Endothelial cell of umbilical vein (primary cell): ENCODE data around the gene DNAH1. TPM values are rescaled to one million over a fixed set of nuclear protein-coding genes. Genes with fewer than 3 reads are reported as not detected.

Experiments
- BruUV-seq: library from RNA; stranded (reverse); fragments of 400-500 nt; replicated peaks from 2 replicates; lab custom pipeline; 2021; lab: Mats Ljungman, UMichigan
- CTCF ChIA-PET: fragments of 300-600, 350-600 bp; sonication (Branson Sonifier 250); formaldehyde crosslinking; loops from one replicate; lab custom pipeline; 2021; ENCODE audit warnings: antibody characterized with exemption, inconsistent platforms; lab: Charles Lee
- POLR2A ChIA-PET: fragments of 300-600, 350-600 bp; sonication (Branson Sonifier 250); formaldehyde crosslinking; loops from one replicate; lab custom pipeline; 2021; ENCODE audit warnings: antibody characterized with exemption, inconsistent platforms; lab: Charles Lee
- DNase-seq: peaks from one replicate; pipeline ENCODE4 v3.0.0-alpha.2; 2011; ENCODE audit warnings: low read depth, low spot score
- FAIRE-seq: peaks from 2 replicates; lab custom pipeline; 2011; peaks lifted over from hg19 to GRCh38; lab: Jason Lieb, UNC
- H2AFZ ChIP-seq: 2 replicates; pipeline ENCODE4 v1.6.0; 2012; ENCODE audit warnings: low read depth, low read length, control low read depth, inconsistent platforms
- H3K27ac ChIP-seq: 2 replicates; pipeline ENCODE4 v1.5.1; 2011; ENCODE audit warnings: low read depth, mild to moderate bottlenecking, control low read depth, low read length, moderate library complexity; ENCODE audit not compliant: insufficient read depth
- H3K27me3 ChIP-seq, 2 experiments: 2 replicates each; pipeline versions ENCODE4 v1.6.0 to v1.6.1; 2011; ENCODE audit warnings: low read length in 2 of 2, mixed read lengths in 1 of 2; ENCODE audit not compliant: control insufficient read depth in 2 of 2, insufficient read depth in 2 of 2
- H3K36me3 ChIP-seq, 2 experiments: 2 replicates in 1 of 2; 3 replicates in 1 of 2; pipeline ENCODE4 v1.5.1; 2011; ENCODE audit warnings: low read length in 2 of 2, mild to moderate bottlenecking in 1 of 2, moderate library complexity in 1 of 2; ENCODE audit not compliant: control insufficient read depth in 2 of 2, insufficient read depth in 2 of 2; ENCODE audit errors: extremely low read depth in 1 of 2
- H3K4me1 ChIP-seq: 3 replicates; pipeline ENCODE4 v1.5.1; 2011; ENCODE audit warnings: mild to moderate bottlenecking, low read length; ENCODE audit not compliant: control insufficient read depth, insufficient read depth; ENCODE audit errors: extremely low read depth
- H3K4me2 ChIP-seq: 2 replicates; pipeline ENCODE4 v1.6.1; 2011; ENCODE audit warnings: low read length, control low read depth, mixed read lengths; ENCODE audit not compliant: insufficient read depth
- H3K4me3 ChIP-seq, 3 experiments: fragments of 200-600 bp in 1 of 3; sonication (generic), shearing (Covaris generic) in 1 of 3; replicated peaks in 1 of 3; 2 replicates each; pipeline ENCODE4 v1.5.1; 2011 to 2016; ENCODE audit warnings: control low read depth in 3 of 3, low read length in 3 of 3, mild to moderate bottlenecking in 2 of 3, inconsistent platforms in 1 of 3, low read depth in 1 of 3, moderate library complexity in 1 of 3; ENCODE audit not compliant: insufficient read depth in 1 of 3
- H3K79me2 ChIP-seq: 2 replicates; pipeline ENCODE4 v1.6.0; 2012; ENCODE audit warnings: low read length, inconsistent platforms; ENCODE audit not compliant: control insufficient read depth, insufficient read depth
- H3K9ac ChIP-seq: replicated peaks from 2 replicates; pipeline ENCODE3; 2011; ENCODE audit warnings: low read length, control low read depth; ENCODE audit not compliant: insufficient read depth; ENCODE audit errors: extremely low read depth
- H3K9me1 ChIP-seq: replicated peaks from 3 replicates; pipeline ENCODE4 v1.6.0; 2011; ENCODE audit warnings: mild to moderate bottlenecking, low read length; ENCODE audit not compliant: control insufficient read depth, insufficient read depth; ENCODE audit errors: extremely low read depth
- H3K9me3 ChIP-seq: replicated peaks from 2 replicates; pipeline ENCODE4 v1.5.1; 2012; ENCODE audit warnings: low read length, inconsistent platforms; ENCODE audit not compliant: control insufficient read depth, insufficient read depth
- H4K20me1 ChIP-seq: replicated peaks from 2 replicates; pipeline ENCODE3; 2011; ENCODE audit warnings: mild to moderate bottlenecking, low read length; ENCODE audit not compliant: control insufficient read depth, insufficient read depth; ENCODE audit errors: extremely low read depth
- CTCF ChIP-seq, 2 donors: IDR thresholded peaks; 1 replicate in 1 of 2; 2 replicates in 1 of 2; pipeline ENCODE4 v1.5.1; 2011; ENCODE audit warnings: low read length in 2 of 2, mild to moderate bottlenecking in 2 of 2, moderate library complexity in 2 of 2, control low read depth in 1 of 2, inconsistent platforms in 1 of 2, low read depth in 1 of 2; ENCODE audit not compliant: insufficient read depth in 1 of 2; ENCODE audit errors: extremely low read depth in 1 of 2
- EZH2 ChIP-seq: IDR thresholded peaks from 2 replicates; pipeline ENCODE4 v1.6.1; 2012; ENCODE audit warnings: borderline replicate concordance, low read depth, mild to moderate bottlenecking, moderate library complexity, low read length, inconsistent platforms; ENCODE audit not compliant: severe bottlenecking
- FOS ChIP-seq: IDR thresholded peaks from 2 replicates; pipeline ENCODE4 v1.6.1; 2011; ENCODE audit warnings: mild to moderate bottlenecking, low read length, moderate library complexity, borderline replicate concordance; ENCODE audit not compliant: insufficient read depth
- GATA2 ChIP-seq: IDR thresholded peaks from 2 replicates; pipeline ENCODE4 v1.7.0; 2011; ENCODE audit warnings: low read depth, mild to moderate bottlenecking, moderate library complexity, mixed read lengths, low read length; ENCODE audit not compliant: insufficient read length, insufficient read depth
- JUN ChIP-seq: IDR thresholded peaks from 2 replicates; pipeline ENCODE4 v1.6.1; 2011; ENCODE audit warnings: borderline replicate concordance, low read depth; ENCODE audit not compliant: insufficient read length, insufficient read depth
- MYC ChIP-seq: IDR thresholded peaks from one replicate; pipeline ENCODE4 v1.6.1; 2011; ENCODE audit warnings: mild to moderate bottlenecking, low read depth, low read length
- POLR2A ChIP-seq: IDR thresholded peaks from 2 replicates; pipeline ENCODE4 v1.6.1; 2012; ENCODE audit warnings: low read depth, mild to moderate bottlenecking, control low read depth, low read length
- POLR2AphosphoS5 ChIP-seq: IDR thresholded peaks from 2 replicates; pipeline ENCODE4 v1.6.1; 2012; ENCODE audit warnings: low read depth, mild to moderate bottlenecking, control low read depth, low read length, moderate library complexity; ENCODE audit not compliant: insufficient read depth
- dilution Hi-C: fragments of 300-500 bp; cut with MboI; formaldehyde crosslinking; loops from one replicate; pipeline ENCODE4 v1.15.0; 2019; ENCODE audit warnings: low sequenced_read_pairs; ENCODE audit not compliant: extremely low pct_ligation_motif_present
- intact Hi-C: fragments of 100-400 bp; cut with micrococcal nuclease; formaldehyde crosslinking; loops from one replicate; pipeline ENCODE4 v1.10.0; 2022
- polyA plus RNA-seq, 4 experiments: library from polyadenylated mRNA; depleted of rRNA in 3 of 4; stranded (reverse) in 3 of 4; unstranded in 1 of 4; fragments of >200 nt; gene quantifications; 2 replicates each; pipeline versions ENCODE4 v1.2.1 to v1.2.3, GENCODE V29; 2011 to 2012; ENCODE audit warnings: missing spikeins in 1 of 4
- total RNA-seq: library from RNA; stranded (reverse); gene quantifications from 2 replicates; pipeline ENCODE4 v1.2.3, GENCODE V29; 2021
- TF ChIP-seq, protein P1 (sequence below): IDR thresholded peaks from 2 replicates; pipeline ENCODE4 v1.6.1; 2011; ENCODE audit not compliant: insufficient read depth, insufficient read length

Gene DNAH1
- total and polyA plus RNA-seq, 2 donors (not counting 3 experiments of a cell fraction or from before 2014, with no cell fraction given) = 5.8 to 6.0 TPM

DNA sequence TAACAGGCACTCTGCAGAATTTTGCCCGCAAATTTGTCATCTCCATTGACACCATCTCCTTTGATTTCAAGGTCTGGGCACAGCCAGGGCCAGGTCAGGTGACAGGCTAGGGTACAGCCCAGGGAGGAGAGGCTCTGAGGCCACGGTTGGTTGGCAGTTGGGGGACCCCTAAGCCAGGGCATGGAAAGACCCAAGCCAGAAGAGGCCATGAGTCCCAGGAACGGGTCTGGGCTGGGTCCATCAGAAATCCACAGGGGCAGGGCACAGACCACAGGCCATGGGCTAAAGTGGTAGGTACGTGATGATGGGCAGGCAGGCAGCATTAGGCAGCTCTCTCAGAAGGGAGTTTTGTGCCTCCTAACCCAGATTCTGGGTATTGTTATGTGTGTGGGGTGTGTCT, 83.0 kb downstream of the DNAH1 start:
- Histone ChIP-seq H3K27ac (no peak overlapping the region), H3K4me3 (no peak overlapping the region), H3K4me1 (no peaks in the 10 kb centered on the region), H3K27me3 (no peaks in the 10 kb centered on the region), H3K4me2 (no peak overlapping the region), H3K9ac (no peak overlapping the region), H3K9me1 (no peaks in the 10 kb centered on the region), H3K36me3 (peaks cover 0 to 32% of the 10 kb centered on the region in 2 experiments), H3K9me3 (no peaks in the 10 kb centered on the region), H4K20me1 (no peaks in the 10 kb centered on the region), H3K79me2 (no peaks in the 10 kb centered on the region), H2AFZ (no peak overlapping the region)
- FAIRE-seq (no peak), DNase-seq (no peak)
- intact Hi-C loops (no loop called here), dilution Hi-C loops (no loop called here)
- TF ChIP-seq EZH2 (no peak), MYC (no peak), FOS (no peak)
- ChIA-PET CTCF (no interaction called here), POLR2A (no interaction called here)
- BruUV-seq = no TSS peak

GRCh38 chr3:52399593-52399992, 83.5 kb downstream of the DNAH1 start:
- Histone ChIP-seq H3K9me1 (no peaks in the 10 kb centered on the region), H3K4me1 (no peaks in the 10 kb centered on the region), H4K20me1 (no peaks in the 10 kb centered on the region), H3K4me3 (no peak overlapping the region), H2AFZ (no peak overlapping the region), H3K36me3 (peaks cover 0 to 37% of the 10 kb centered on the region in 2 experiments), H3K9me3 (no peaks in the 10 kb centered on the region), H3K27me3 (no peaks in the 10 kb centered on the region), H3K79me2 (no peaks in the 10 kb centered on the region), H3K4me2 (no peak overlapping the region), H3K27ac (no peak overlapping the region), H3K9ac (no peak overlapping the region)
- ChIA-PET POLR2A (no interaction called here), CTCF (interaction anchor here (1.4 kb wide), 1 partner anchor 28 kb away, joined by 3 read pairs; no protein-coding TSS in a partner anchor)
- FAIRE-seq = no peak
- dilution Hi-C loops (no loop called here), intact Hi-C loops (no loop called here)
- DNase-seq = no peak
- TF ChIP-seq, protein P1, sequence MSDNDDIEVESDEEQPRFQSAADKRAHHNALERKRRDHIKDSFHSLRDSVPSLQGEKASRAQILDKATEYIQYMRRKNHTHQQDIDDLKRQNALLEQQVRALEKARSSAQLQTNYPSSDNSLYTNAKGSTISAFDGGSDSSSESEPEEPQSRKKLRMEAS = no peak
- TF ChIP-seq GATA2 (no peak), POLR2A (no peak), EZH2 (no peak), MYC (no peak), JUN (no peak), POLR2AphosphoS5 (no peak), CTCF (IDR thresholded peaks at IDR 0.05; ENCODE audit: extremely low read depth in 1 of 2, insufficient read depth in 1 of 2, low read depth in 1 of 2, low read length in 2 of 2) (no peak), FOS (no peak)
- BruUV-seq = no TSS peak
